ENCODE measurements around the gene MTIF2. TPM values are rescaled to one million over a fixed set of nuclear protein-coding genes. Genes with fewer than 3 reads are reported as not detected.

Gene MTIF2, protein sequence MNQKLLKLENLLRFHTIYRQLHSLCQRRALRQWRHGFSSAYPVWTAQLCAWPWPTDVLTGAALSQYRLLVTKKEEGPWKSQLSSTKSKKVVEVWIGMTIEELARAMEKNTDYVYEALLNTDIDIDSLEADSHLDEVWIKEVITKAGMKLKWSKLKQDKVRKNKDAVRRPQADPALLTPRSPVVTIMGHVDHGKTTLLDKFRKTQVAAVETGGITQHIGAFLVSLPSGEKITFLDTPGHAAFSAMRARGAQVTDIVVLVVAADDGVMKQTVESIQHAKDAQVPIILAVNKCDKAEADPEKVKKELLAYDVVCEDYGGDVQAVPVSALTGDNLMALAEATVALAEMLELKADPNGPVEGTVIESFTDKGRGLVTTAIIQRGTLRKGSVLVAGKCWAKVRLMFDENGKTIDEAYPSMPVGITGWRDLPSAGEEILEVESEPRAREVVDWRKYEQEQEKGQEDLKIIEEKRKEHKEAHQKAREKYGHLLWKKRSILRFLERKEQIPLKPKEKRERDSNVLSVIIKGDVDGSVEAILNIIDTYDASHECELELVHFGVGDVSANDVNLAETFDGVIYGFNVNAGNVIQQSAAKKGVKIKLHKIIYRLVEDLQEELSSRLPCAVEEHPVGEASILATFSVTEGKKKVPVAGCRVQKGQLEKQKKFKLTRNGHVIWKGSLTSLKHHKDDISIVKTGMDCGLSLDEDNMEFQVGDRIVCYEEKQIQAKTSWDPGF
- total RNA-seq (10 to 100 TPM in 3 of 5 donors, 1 to 10 TPM in 2; 7.1 to 32.1 (median 20.9) TPM), polyA plus RNA-seq (10 to 100 TPM; 19.5 to 22.5 (median 21.3) TPM)
- long read RNA-seq, donor 1 = 0 reads
- long read RNA-seq, donor 2, partial matches to known transcripts = 0 of 1 reads
- long read RNA-seq, donor 2, other reads (novel, unspliced or antisense) = 0 of 1 reads
- long read RNA-seq, donor 3, partial matches to known transcripts = 11 of 11 reads
- long read RNA-seq, donor 3, other reads (novel, unspliced or antisense) = 0 of 11 reads
- long read RNA-seq, donor 4 = 0 reads
- long read RNA-seq, donor 5, partial matches to known transcripts = 0 of 1 reads
- long read RNA-seq, donor 5, other reads (novel, unspliced or antisense) = 0 of 1 reads
- long read RNA-seq, donor 6 = 0 reads
- long read RNA-seq, donor 7, partial matches to known transcripts = 0 of 1 reads
- long read RNA-seq, donor 7, other reads (novel, unspliced or antisense) = 0 of 1 reads
- long read RNA-seq, donor 8, partial matches to known transcripts = 9 of 9 reads
- long read RNA-seq, donor 8, other reads (novel, unspliced or antisense) = 0 of 9 reads
- long read RNA-seq, donor 9, partial matches to known transcripts = 0 of 1 reads
- long read RNA-seq, donor 9, other reads (novel, unspliced or antisense) = 0 of 1 reads
- long read RNA-seq, donor 10 = 0 reads

DNA sequence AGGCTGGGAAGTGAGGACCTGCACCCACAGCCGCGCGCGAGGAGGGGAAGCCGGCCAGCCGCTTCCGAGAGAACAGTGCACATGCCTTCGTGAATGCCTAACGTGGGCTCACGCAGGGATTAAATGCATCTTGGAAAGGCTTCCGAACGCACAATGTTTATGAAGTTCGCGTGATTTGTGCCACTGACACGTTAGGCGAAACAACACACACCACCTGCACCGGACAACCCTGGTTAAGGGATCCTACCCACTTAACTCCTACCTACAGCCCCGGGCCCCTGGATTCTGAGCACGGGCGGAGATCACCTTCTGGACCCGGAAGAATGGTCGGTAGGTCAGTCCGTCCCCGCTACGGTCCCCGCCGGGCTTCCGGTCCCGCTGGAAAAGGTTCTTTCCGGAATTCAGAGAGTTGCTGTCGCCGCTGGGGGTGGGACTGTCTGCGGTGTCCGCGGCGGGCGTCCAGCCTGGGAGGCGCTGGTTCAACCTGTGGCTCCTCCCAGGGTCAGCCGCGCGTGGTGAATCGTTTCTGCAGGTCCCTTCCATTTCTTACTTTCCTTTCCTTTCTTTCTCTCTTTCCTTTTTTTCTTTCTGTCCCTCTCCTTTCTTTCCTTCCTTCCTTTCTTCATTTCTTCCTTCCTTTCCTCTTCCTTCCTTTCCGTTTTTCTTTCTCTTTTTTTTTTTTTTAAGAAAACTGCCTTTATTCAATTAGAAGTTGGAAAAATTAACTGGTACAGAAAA, at the start of gene MTIF2:
MTIF2 (minus strand) TSS at position 325 of the 738 bp plus-strand sequence. CDS start 5,373 bp downstream, outside the sequence.
- TF ChIP-seq, protein P1, sequence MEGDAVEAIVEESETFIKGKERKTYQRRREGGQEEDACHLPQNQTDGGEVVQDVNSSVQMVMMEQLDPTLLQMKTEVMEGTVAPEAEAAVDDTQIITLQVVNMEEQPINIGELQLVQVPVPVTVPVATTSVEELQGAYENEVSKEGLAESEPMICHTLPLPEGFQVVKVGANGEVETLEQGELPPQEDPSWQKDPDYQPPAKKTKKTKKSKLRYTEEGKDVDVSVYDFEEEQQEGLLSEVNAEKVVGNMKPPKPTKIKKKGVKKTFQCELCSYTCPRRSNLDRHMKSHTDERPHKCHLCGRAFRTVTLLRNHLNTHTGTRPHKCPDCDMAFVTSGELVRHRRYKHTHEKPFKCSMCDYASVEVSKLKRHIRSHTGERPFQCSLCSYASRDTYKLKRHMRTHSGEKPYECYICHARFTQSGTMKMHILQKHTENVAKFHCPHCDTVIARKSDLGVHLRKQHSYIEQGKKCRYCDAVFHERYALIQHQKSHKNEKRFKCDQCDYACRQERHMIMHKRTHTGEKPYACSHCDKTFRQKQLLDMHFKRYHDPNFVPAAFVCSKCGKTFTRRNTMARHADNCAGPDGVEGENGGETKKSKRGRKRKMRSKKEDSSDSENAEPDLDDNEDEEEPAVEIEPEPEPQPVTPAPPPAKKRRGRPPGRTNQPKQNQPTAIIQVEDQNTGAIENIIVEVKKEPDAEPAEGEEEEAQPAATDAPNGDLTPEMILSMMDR (IDR thresholded peaks at IDR 0.05) = peak in 2 of 7 experiments; percentile 25 to 31
- TF ChIP-seq EP300 (IDR thresholded peaks at IDR 0.05) = no peak
- TF ChIP-seq POLR2AphosphoS5 (IDR thresholded peaks at IDR 0.05) = peak; percentile 67 to 92 (median 80)

DNA sequence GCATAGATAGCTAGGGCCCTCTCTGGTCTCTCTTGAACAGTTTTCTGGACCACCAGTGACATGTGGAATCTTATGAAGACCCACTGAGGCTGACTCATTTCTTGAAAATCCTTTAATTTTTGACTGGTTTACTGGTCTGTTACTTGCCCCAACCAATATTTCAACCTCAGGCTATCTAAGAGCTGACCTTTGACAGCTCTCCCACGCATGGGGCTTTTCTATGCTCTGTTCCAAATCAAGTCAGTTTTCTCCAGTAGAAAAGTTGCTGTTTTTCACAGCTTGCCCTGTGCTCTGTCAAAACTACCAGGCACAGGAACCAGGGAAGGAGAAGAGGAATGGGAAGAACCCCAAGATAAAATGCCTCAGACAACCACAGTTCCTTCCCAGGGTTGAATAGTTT, 46.0 kb upstream of the MTIF2 start:
- TF ChIP-seq POLR2AphosphoS5 (IDR thresholded peaks at IDR 0.05) (no peak), EP300 (IDR thresholded peaks at IDR 0.05) (no peak), POLR2A (IDR thresholded peaks at IDR 0.05) (no peak)
- TF ChIP-seq, protein P1 (IDR thresholded peaks at IDR 0.05) = no peak
- H3K9me3 ChIP-seq = no peaks in the 10 kb centered on the region
- no peaks in the 10 kb centered on the region for H3K27me3 ChIP-seq
- H3K36me3 ChIP-seq = peaks cover 0 to 71% (median 64%) of the 10 kb centered on the region in 4 donors
- no peak for DNase-seq
- H3K4me1 ChIP-seq = no peaks in the 10 kb centered on the region
- WGBS, 5 donors = 42 to 67% (median 56%) methylated on average over 1 of the region's 1 CpG
- no peak overlapping the region for H3K27ac ChIP-seq
- no peak overlapping the region for H3K4me3 ChIP-seq
- intact Hi-C loops (cut with DNase I; ENCODE audit: low total_unique reads) = no loop called here

More for the DNA sequence above, at the start of gene MTIF2:
- peak; percentile 95 to 98 for DNase-seq
- Histone ChIP-seq H3K9me3 (no peaks in the 10 kb centered on the region), H3K27ac (peak within 1 kb of the TSS; percentile 85 to 91 (median 87)), H3K27me3 (no peaks in the 10 kb centered on the region), H3K36me3 (peaks cover 0 to 31% (median 28%) of the 10 kb centered on the region in 4 donors), H3K4me3 (peak within 1 kb of the TSS; percentile 55 to 70 (median 60)), H3K4me1 (peaks cover 14 to 20% (median 18%) of the 10 kb centered on the region in 4 donors)
- intact Hi-C loops (cut with DNase I; ENCODE audit: low total_unique reads) = no loop called here
- 0 to 1% (median 0%) methylated on average over 39 to 43 of the region's 43 CpGs for WGBS, 5 donors

DNA sequence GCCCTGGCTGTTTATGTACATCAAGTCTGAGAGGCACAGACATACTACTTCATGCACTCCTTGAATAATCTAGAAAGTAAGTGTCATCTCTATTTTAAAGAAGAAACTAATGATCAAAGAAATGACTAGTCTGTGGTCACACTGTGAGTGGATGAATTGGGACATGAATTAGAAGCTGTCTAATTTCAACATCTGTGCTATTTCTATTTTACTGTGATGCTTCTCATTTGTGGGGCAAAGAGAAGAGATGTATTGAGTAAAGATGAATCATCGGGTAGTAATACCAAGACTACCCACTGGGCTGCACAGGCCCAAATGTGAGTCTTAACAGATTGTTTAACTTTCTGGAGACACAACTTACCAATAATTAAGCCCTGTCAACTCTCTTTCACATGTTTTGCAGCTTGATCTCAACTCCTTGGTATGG, 42.4 kb upstream of the MTIF2 start:
- Histone ChIP-seq H3K9me3 (no peaks in the 10 kb centered on the region), H3K4me1 (no peaks in the 10 kb centered on the region), H3K36me3 (peaks cover 0 to 64% (median 52%) of the 10 kb centered on the region in 4 donors), H3K27me3 (no peaks in the 10 kb centered on the region), H3K4me3 (no peak overlapping the region), H3K27ac (no peak overlapping the region)
- DNase-seq = no peak
- intact Hi-C loops (cut with DNase I; ENCODE audit: low total_unique reads) = no loop called here
- no peak for TF ChIP-seq POLR2A (IDR thresholded peaks at IDR 0.05)
- TF ChIP-seq POLR2AphosphoS5 (IDR thresholded peaks at IDR 0.05) = no peak
- TF ChIP-seq EP300 (IDR thresholded peaks at IDR 0.05) = no peak
- 70 to 92% (median 89%) methylated on average over 1 of the region's 1 CpG for WGBS, 5 donors

DNA sequence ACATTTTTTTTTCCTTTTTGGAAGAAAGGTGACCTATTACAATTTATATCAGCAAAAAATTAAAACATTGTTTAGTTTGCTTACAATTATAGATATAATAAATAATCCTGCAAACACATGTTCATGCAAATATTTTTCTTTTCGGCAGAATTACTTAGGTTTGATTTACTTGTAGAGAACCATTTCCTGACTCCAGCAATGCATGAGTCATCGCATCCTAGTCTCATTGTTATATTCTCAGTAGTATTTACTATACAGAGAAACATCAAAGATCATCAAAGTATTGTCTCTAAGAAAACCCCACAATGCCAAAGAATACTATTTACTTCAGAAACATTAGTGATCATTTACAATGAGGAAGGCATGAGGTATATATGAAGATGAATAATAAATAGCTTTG, 40.4 kb upstream of the MTIF2 start:
- Histone ChIP-seq H3K4me3 (no peak overlapping the region), H3K36me3 (peaks cover 0 to 44% (median 41%) of the 10 kb centered on the region in 4 donors), H3K27me3 (no peaks in the 10 kb centered on the region), H3K27ac (no peak overlapping the region), H3K4me1 (no peaks in the 10 kb centered on the region), H3K9me3 (no peaks in the 10 kb centered on the region)
- 69 to 78% (median 74%) methylated on average over 2 of the region's 2 CpGs for WGBS, 5 donors
- intact Hi-C loops (cut with DNase I; ENCODE audit: low total_unique reads) = no loop called here
- peak in 1 of 2 donors; percentile 15 for DNase-seq
- TF ChIP-seq EP300 (IDR thresholded peaks at IDR 0.05) (no peak), POLR2AphosphoS5 (IDR thresholded peaks at IDR 0.05) (no peak)

Measured in stomach (tissue), 19 donors.